Retinal pigment epithelial cell (primary cell): ENCODE results near the gene SLC30A2.

Source experiments
- DNase-seq: peaks from one replicate; pipeline ENCODE4 v3.0.0-alpha.2; 2010; ENCODE audit warnings: low read depth
- H3K4me3 ChIP-seq: 2 replicates; pipeline ENCODE4 v1.5.1; 2011; ENCODE audit warnings: mild to moderate bottlenecking, low read length, control low read depth, moderate library complexity
- TF ChIP-seq, protein P1 (sequence below): conservative IDR thresholded peaks from 2 replicates; pipeline ENCODE4 v1.5.1; 2011; ENCODE audit warnings: low read depth, low read length, control low read depth, inconsistent platforms

The SLC30A2 gene

DNA sequence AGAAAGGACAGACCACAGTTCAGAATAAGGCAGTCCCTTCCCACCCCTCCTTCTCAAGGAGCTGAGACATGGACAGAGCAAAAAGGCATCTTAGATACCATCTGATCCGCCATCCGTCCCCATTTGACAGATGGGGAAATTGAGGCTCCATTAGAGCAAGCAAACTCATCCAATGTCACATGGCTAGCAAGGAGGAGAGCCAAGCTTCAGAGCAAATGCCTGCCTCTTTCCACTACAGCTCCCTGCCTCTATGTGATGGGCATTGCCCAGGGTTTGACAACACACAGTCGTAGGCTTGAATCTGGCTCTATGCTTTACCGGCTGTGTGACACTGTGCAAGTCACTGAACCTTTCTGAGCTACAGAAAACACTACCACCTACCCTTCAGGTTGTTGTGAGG lies 3.9 kb downstream of the SLC30A2 start:
- no peak overlapping the region for H3K4me3 ChIP-seq
- TF ChIP-seq, protein P1, sequence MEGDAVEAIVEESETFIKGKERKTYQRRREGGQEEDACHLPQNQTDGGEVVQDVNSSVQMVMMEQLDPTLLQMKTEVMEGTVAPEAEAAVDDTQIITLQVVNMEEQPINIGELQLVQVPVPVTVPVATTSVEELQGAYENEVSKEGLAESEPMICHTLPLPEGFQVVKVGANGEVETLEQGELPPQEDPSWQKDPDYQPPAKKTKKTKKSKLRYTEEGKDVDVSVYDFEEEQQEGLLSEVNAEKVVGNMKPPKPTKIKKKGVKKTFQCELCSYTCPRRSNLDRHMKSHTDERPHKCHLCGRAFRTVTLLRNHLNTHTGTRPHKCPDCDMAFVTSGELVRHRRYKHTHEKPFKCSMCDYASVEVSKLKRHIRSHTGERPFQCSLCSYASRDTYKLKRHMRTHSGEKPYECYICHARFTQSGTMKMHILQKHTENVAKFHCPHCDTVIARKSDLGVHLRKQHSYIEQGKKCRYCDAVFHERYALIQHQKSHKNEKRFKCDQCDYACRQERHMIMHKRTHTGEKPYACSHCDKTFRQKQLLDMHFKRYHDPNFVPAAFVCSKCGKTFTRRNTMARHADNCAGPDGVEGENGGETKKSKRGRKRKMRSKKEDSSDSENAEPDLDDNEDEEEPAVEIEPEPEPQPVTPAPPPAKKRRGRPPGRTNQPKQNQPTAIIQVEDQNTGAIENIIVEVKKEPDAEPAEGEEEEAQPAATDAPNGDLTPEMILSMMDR: no peak
- DNase-seq: no peak

DNA sequence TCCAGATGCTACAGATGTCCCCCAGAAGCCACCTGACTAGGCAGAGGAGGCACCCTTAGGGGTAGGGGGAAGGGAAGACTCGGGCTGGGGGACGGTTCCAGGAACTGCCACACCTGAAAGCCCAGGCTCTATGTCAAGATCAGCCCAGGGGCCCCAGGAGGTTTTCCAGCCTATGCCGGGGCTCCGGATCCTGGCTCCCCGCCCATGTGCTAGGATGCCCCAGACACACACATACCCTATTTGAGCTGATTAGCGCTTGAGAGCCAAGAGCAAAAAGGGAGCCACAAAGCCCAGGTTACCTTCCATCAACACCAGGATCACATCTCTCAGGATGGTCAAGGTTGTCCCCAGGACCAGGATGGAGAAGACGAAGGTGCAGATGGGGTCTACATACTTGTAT lies 4.5 kb downstream of the SLC30A2 start:
- no peak overlapping the region for H3K4me3 ChIP-seq
- DNase-seq: no peak
- TF ChIP-seq, protein P1: no peak

DNA sequence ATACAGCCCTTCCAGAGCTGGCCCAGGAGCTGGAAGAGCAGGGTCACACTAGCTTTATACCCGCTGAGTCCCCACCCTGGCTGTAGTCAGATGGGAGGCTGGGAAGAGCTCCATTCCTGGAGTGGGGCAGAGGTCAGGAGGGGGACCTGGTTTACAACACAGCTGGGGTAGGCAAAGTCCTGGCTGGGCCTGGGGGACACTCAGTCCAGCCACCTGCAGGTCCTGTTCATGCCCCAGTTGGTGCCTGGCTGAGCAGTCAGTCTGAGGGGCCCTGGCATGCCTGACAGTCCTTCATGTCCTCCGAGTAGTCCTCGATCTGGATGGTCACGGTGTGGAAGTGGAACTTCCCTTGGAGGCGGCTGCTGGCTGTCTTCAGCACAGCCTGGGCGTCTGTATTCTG lies 7.0 kb downstream of the SLC30A2 start:
- DNase-seq: no peak
- no peak overlapping the region for H3K4me3 ChIP-seq
- TF ChIP-seq, protein P1: no peak

DNA sequence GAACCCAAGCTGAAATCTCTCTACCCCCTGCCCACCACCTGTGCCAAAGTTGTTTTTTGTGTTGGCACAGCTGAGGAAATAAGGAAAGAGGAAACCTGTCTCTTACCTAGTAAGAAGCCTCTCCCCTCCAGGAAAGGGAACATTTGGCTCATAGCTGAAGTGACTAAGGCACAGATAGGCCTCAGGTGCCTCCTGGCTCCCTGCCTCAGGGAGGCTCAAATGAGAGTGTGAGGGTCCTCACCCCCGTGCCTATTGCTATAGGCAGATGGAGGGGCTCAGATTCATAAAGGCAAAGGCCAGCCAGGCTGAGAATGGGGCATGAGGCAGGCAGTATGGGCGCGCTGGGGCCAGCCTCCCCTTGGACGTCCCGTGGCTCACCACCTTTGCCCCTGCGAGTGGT lies 7.4 kb downstream of the SLC30A2 start:
- TF ChIP-seq, protein P1: no peak
- H3K4me3 ChIP-seq: no peak overlapping the region
- no peak for DNase-seq

DNA sequence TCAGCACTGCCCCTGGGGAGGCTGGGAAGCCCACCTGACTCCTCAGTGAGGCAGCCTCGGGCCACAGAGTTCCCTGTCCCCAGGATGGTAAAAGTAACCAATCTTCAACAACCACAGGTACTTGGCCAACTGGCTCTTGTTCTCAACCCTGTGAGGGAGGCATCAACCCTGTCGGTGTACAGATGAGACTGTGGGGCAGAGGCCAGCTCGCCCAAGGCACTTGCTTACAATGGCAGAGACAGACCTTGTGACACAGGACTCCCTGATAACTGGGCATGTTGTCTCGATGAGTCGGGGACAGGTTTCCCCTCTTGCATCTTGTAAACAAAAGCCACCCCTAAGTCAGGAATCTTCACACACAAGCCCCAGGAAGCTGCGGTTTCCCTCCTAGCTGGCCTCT lies 8.0 kb downstream of the SLC30A2 start:
- no peak overlapping the region for H3K4me3 ChIP-seq
- no peak for DNase-seq
- TF ChIP-seq, protein P1: no peak

DNA sequence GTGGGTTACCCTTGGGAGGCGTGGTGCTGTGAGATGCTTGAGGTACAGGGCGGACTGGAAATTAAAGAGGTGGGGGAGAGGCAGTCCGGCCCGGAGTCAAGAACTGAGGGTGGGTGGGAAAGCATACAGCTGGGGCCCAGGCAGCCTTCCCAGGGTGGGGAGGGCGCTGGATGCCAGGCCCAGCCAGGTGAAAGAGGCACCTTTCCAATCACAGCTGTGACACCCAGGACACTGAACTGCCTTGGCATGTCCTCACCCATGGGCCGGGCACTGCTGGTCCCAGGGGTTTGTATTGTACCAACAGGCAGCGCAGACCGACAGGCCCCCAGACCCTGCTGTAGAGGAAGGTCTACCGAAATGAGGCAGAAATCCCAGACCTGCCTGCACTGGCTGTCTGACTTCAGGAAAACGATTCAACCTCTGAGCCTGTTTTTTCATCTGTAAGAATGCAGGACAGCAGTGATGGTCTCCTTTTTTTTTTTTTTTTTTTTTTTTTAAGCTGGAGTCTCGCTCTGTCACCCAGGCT lies 9.1 kb downstream of the SLC30A2 start:
- TF ChIP-seq, protein P1: no peak
- H3K4me3 ChIP-seq: no peak overlapping the region
- DNase-seq: no peak

DNA sequence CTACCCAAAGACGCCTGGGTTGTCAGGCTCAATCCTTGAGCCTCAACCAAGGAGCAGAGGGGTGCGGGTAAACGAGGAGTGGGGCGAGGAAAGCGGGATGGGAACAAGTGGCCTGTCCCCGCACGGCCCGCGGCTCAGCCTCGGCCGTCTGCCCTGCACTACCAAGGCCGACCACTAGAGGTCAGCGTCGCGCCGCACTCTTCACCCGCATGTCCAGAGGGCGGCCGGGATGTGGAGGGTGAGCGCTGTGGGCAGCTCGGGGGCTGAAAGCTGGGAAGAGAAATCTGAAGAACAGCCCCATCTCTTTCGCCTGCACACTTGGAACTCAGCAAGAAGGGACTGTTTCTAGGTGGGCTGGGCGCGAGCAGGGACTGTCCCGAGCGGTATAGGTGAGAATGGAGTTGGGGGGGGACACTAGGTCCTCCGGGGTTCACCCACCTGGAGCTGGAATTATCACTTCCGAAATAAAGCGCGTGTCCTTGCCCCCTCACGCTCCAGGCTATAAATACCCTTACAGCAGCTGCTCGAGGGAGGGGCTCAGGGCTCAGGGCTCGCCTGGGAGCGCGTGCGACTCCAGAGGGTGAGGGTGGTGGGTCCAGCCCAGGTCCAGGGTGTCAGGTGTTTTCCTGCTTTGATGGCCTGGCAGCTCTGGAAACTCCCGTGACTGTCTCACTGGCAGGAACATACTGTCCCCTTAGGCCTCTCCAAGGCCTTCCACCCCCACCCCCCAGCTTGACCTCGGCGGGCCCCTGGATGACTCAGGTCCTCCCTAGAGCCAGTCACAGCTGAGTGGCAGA lies 9.8 kb downstream of the SLC30A2 start:
- H3K4me3 ChIP-seq: peak overlapping the region; percentile 67
- DNase-seq: peak; percentile 39
- TF ChIP-seq, protein P1: peak; percentile 95
